ENCODE results near the gene WIPI1. TPM values are rescaled to one million over a fixed set of nuclear protein-coding genes. Genes with fewer than 3 reads are reported as not detected.

WIPI1 gene
- total and polyA plus RNA-seq, 2 of the 13 experiments (the other 11 are each of a cell fraction or from before 2014, with no cell fraction given) = 29.4 to 141 TPM

DNA sequence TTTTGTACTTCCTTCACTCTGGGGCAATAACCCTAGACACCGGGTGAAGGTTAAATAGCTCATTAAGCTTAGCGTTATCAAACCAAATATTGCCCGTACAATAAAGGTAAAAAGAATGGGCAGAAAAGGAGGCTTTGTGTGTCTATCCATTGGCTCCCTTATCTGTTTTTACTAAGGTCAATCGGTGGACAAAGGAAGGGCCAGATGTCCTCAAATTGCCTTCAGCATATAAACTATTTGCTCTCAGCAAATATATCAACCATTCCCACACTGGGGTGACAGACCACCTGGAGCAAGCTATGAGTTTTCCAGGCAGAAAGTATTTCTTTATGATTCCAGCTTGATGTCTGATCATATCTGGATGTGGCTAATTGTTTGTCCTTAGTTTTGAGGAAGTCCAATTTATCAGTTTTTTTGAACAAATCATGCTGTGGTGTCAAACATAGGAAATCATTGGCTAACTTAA is 25.3 kb upstream of the WIPI1 start (continued):
- TF ChIP-seq, protein P1, sequence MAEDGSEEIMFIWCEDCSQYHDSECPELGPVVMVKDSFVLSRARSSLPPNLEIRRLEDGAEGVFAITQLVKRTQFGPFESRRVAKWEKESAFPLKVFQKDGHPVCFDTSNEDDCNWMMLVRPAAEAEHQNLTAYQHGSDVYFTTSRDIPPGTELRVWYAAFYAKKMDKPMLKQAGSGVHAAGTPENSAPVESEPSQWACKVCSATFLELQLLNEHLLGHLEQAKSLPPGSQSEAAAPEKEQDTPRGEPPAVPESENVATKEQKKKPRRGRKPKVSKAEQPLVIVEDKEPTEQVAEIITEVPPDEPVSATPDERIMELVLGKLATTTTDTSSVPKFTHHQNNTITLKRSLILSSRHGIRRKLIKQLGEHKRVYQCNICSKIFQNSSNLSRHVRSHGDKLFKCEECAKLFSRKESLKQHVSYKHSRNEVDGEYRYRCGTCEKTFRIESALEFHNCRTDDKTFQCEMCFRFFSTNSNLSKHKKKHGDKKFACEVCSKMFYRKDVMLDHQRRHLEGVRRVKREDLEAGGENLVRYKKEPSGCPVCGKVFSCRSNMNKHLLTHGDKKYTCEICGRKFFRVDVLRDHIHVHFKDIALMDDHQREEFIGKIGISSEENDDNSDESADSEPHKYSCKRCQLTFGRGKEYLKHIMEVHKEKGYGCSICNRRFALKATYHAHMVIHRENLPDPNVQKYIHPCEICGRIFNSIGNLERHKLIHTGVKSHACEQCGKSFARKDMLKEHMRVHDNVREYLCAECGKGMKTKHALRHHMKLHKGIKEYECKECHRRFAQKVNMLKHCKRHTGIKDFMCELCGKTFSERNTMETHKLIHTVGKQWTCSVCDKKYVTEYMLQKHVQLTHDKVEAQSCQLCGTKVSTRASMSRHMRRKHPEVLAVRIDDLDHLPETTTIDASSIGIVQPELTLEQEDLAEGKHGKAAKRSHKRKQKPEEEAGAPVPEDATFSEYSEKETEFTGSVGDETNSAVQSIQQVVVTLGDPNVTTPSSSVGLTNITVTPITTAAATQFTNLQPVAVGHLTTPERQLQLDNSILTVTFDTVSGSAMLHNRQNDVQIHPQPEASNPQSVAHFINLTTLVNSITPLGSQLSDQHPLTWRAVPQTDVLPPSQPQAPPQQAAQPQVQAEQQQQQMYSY (CRISPR knock-in tag; IDR thresholded peaks at IDR 0.05) = no peak
- TF ChIP-seq ZNF235 (CRISPR knock-in tag; IDR thresholded peaks at IDR 0.05; ENCODE audit: borderline replicate concordance) (no peak), IRF2 (CRISPR knock-in tag; IDR thresholded peaks at IDR 0.05) (no peak; the same call in 1 of the 2 replicates), ZNF598 (CRISPR knock-in tag; IDR thresholded peaks at IDR 0.05; ENCODE audit: borderline replicate concordance) (no peak), NCOA2 (CRISPR knock-in tag; IDR thresholded peaks at IDR 0.05) (peak; percentile 99), MEIS2 (CRISPR knock-in tag; IDR thresholded peaks at IDR 0.05) (no peak), ZNF337 (CRISPR knock-in tag; IDR thresholded peaks at IDR 0.05; ENCODE audit: borderline replicate concordance, low read depth) (no peak)
- TF ChIP-seq, protein P2, sequence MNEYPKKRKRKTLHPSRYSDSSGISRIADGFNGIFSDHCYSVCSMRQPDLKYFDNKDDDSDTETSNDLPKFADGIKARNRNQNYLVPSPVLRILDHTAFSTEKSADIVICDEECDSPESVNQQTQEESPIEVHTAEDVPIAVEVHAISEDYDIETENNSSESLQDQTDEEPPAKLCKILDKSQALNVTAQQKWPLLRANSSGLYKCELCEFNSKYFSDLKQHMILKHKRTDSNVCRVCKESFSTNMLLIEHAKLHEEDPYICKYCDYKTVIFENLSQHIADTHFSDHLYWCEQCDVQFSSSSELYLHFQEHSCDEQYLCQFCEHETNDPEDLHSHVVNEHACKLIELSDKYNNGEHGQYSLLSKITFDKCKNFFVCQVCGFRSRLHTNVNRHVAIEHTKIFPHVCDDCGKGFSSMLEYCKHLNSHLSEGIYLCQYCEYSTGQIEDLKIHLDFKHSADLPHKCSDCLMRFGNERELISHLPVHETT (CRISPR knock-in tag; conservative IDR thresholded peaks at IDR 0.05) = no peak
- TF ChIP-seq, protein P3, sequence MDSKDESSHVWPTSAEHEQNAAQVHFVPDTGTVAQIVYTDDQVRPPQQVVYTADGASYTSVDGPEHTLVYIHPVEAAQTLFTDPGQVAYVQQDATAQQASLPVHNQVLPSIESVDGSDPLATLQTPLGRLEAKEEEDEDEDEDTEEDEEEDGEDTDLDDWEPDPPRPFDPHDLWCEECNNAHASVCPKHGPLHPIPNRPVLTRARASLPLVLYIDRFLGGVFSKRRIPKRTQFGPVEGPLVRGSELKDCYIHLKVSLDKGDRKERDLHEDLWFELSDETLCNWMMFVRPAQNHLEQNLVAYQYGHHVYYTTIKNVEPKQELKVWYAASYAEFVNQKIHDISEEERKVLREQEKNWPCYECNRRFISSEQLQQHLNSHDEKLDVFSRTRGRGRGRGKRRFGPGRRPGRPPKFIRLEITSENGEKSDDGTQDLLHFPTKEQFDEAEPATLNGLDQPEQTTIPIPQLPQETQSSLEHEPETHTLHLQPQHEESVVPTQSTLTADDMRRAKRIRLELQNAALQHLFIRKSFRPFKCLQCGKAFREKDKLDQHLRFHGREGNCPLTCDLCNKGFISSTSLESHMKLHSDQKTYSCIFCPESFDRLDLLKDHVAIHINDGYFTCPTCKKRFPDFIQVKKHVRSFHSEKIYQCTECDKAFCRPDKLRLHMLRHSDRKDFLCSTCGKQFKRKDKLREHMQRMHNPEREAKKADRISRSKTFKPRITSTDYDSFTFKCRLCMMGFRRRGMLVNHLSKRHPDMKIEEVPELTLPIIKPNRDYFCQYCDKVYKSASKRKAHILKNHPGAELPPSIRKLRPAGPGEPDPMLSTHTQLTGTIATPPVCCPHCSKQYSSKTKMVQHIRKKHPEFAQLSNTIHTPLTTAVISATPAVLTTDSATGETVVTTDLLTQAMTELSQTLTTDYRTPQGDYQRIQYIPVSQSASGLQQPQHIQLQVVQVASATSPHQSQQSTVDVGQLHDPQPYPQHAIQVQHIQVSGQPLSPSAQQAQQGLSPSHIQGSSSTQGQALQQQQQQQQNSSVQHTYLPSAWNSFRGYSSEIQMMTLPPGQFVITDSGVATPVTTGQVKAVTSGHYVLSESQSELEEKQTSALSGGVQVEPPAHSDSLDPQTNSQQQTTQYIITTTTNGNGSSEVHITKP (CRISPR knock-in tag; IDR thresholded peaks at IDR 0.05; ENCODE audit: low read depth) = no peak
- TF ChIP-seq, protein P4, sequence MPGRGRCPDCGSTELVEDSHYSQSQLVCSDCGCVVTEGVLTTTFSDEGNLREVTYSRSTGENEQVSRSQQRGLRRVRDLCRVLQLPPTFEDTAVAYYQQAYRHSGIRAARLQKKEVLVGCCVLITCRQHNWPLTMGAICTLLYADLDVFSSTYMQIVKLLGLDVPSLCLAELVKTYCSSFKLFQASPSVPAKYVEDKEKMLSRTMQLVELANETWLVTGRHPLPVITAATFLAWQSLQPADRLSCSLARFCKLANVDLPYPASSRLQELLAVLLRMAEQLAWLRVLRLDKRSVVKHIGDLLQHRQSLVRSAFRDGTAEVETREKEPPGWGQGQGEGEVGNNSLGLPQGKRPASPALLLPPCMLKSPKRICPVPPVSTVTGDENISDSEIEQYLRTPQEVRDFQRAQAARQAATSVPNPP (CRISPR knock-in tag; IDR thresholded peaks at IDR 0.05) = no peak; the same call in 1 of the 2 replicates
- TF ChIP-seq, protein P5, sequence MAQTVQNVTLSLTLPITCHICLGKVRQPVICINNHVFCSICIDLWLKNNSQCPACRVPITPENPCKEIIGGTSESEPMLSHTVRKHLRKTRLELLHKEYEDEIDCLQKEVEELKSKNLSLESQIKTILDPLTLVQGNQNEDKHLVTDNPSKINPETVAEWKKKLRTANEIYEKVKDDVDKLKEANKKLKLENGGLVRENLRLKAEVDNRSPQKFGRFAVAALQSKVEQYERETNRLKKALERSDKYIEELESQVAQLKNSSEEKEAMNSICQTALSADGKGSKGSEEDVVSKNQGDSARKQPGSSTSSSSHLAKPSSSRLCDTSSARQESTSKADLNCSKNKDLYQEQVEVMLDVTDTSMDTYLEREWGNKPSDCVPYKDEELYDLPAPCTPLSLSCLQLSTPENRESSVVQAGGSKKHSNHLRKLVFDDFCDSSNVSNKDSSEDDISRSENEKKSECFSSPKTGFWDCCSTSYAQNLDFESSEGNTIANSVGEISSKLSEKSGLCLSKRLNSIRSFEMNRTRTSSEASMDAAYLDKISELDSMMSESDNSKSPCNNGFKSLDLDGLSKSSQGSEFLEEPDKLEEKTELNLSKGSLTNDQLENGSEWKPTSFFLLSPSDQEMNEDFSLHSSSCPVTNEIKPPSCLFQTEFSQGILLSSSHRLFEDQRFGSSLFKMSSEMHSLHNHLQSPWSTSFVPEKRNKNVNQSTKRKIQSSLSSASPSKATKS (CRISPR knock-in tag; IDR thresholded peaks at IDR 0.05) = no peak
- TF ChIP-seq, protein P6, sequence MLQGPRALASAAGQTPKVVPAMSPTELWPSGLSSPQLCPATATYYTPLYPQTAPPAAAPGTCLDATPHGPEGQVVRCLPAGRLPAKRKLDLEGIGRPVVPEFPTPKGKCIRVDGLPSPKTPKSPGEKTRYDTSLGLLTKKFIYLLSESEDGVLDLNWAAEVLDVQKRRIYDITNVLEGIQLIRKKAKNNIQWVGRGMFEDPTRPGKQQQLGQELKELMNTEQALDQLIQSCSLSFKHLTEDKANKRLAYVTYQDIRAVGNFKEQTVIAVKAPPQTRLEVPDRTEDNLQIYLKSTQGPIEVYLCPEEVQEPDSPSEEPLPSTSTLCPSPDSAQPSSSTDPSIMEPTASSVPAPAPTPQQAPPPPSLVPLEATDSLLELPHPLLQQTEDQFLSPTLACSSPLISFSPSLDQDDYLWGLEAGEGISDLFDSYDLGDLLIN (CRISPR knock-in tag; IDR thresholded peaks at IDR 0.05; ENCODE audit: borderline replicate concordance) = no peak

All from HepG2 (cell line).